HCT116 (cell line): ENCODE results near the gene ELOB. TPM values are rescaled to one million over a fixed set of nuclear protein-coding genes. Genes with fewer than 3 reads are reported as not detected.

ENCODE experiments used
- ATAC-seq: fragments of 200-7000 bp; cut with Tn5 transposase; 2 replicates; pipeline ENCODE4 v1.9.1; 2020; ENCODE audit warnings: mild to moderate bottlenecking, moderate library complexity
- BruUV-seq: library from RNA; stranded (reverse); fragments of 400-500 nt; replicated peaks from 2 replicates; lab custom pipeline; 2021; lab: Mats Ljungman, UMichigan
- CTCF ChIA-PET: fragments of 300-600 bp; sonication (Branson Sonifier 250); formaldehyde crosslinking; loops from one replicate; lab custom pipeline; 2021; ENCODE audit warnings: antibody characterized with exemption; lab: Charles Lee
- POLR2A ChIA-PET: fragments of 300-600, 350-600 bp; sonication (Branson Sonifier 250); formaldehyde crosslinking; loops from one replicate; lab custom pipeline; 2021; ENCODE audit warnings: antibody characterized with exemption; lab: Charles Lee
- RAD21 ChIA-PET, 2 experiments: fragments of 300-600 bp; sonication (Branson Sonifier 250); formaldehyde crosslinking; loops; one replicate each; lab custom pipeline; 2023; ENCODE audit warnings: low total read pairs in 2 of 2; ENCODE audit not compliant: uncharacterized antibody in 2 of 2, unreplicated experiment in 2 of 2, low non-redundant PET in 1 of 2; lab: Charles Lee
- DNase-seq: peaks from one replicate; pipeline ENCODE4 v3.0.0-alpha.2; 2010; ENCODE audit warnings: low read depth, low spot score
- H2AFZ ChIP-seq: fragments of 200-600 bp; shearing (Covaris generic), sonication (generic); 2 replicates; pipeline ENCODE4 v1.6.1; 2017; ENCODE audit warnings: low read depth, mixed run types, mixed read lengths, antibody characterized with exemption, low read length; ENCODE audit not compliant: poor library complexity, severe bottlenecking
- H3K27ac ChIP-seq: 2 replicates; pipeline ENCODE4 v1.5.1; 2012; ENCODE audit warnings: low read depth, low read length
- H3K27me3 ChIP-seq: fragments of 200-600 bp; sonication (generic); 2 replicates; pipeline ENCODE4 v1.6.1; 2016; ENCODE audit warnings: mixed run types, low read length, mixed read lengths; ENCODE audit not compliant: insufficient read depth
- H3K36me3 ChIP-seq, 2 experiments: fragments of 200-500 bp in 1 of 2; fragments of 200-600 bp in 1 of 2; sonication (Bioruptor generic) in 1 of 2; sonication (generic) in 1 of 2; 2 replicates each; pipeline versions ENCODE4 v1.5.1 to v1.6.1; 2014 to 2016; ENCODE audit warnings: low read length in 2 of 2, inconsistent platforms in 1 of 2, mixed read lengths in 1 of 2, mixed run types in 1 of 2; ENCODE audit not compliant: insufficient read depth in 2 of 2, control insufficient read depth in 1 of 2
- H3K4me1 ChIP-seq, 2 experiments: fragments of 200-600 bp in 1 of 2; sonication (generic) in 1 of 2; 2 replicates each; pipeline versions ENCODE4 v1.5.1 to v1.6.1; 2012 to 2017; ENCODE audit warnings: low read length in 2 of 2, inconsistent platforms in 1 of 2, mild to moderate bottlenecking in 1 of 2, mixed read lengths in 1 of 2, mixed run types in 1 of 2, moderate library complexity in 1 of 2; ENCODE audit not compliant: insufficient read depth in 2 of 2, control insufficient read depth in 1 of 2
- H3K4me2 ChIP-seq: fragments of 200-600 bp; sonication (generic); 2 replicates; pipeline ENCODE4 v1.6.1; 2017; ENCODE audit warnings: mixed run types, low read length, mixed read lengths
- H3K4me3 ChIP-seq, 2 experiments: fragments of 200-600 bp in 1 of 2; sonication (generic) in 1 of 2; replicated peaks in 1 of 2; 2 replicates each; pipeline ENCODE4 v1.5.1; 2011 to 2016; ENCODE audit warnings: low read length in 2 of 2, control low read depth in 1 of 2, low read depth in 1 of 2, mild to moderate bottlenecking in 1 of 2, mixed read lengths in 1 of 2, mixed run types in 1 of 2
- H3K79me2 ChIP-seq: fragments of 200-600 bp; sonication (generic); 2 replicates; pipeline ENCODE4 v1.6.1; 2017; ENCODE audit warnings: mild to moderate bottlenecking, mixed run types, low read length, moderate library complexity, mixed read lengths; ENCODE audit not compliant: insufficient read depth
- H3K9ac ChIP-seq: fragments of 200-600 bp; sonication (generic); 2 replicates; pipeline ENCODE4 v1.6.1; 2016; ENCODE audit warnings: low read length, mixed read lengths
- H3K9me2 ChIP-seq: fragments of 200-600 bp; sonication (generic), shearing (Covaris generic); 2 replicates; pipeline ENCODE4 v1.6.1; 2017; ENCODE audit warnings: mixed run types, mild to moderate bottlenecking, moderate library complexity; ENCODE audit not compliant: insufficient read depth
- H3K9me3 ChIP-seq, 2 experiments: fragments of 200-500 bp in 1 of 2; fragments of 200-600 bp in 1 of 2; sonication (Bioruptor generic) in 1 of 2; sonication (generic) in 1 of 2; 2 replicates each; pipeline ENCODE4 v1.6.1; 2014 to 2017; ENCODE audit warnings: low read length in 2 of 2, mixed read lengths in 2 of 2, inconsistent platforms in 1 of 2, low read depth in 1 of 2, mild to moderate bottlenecking in 1 of 2, mixed run types in 1 of 2, moderate library complexity in 1 of 2; ENCODE audit not compliant: control insufficient read depth in 1 of 2, insufficient read depth in 1 of 2
- H4K20me1 ChIP-seq: fragments of 200-600 bp; sonication (generic), shearing (Covaris generic); 2 replicates; pipeline ENCODE4 v1.6.1; 2017; ENCODE audit warnings: mixed run types, mild to moderate bottlenecking, moderate library complexity; ENCODE audit not compliant: insufficient read depth
- CBX3 ChIP-seq: IDR thresholded peaks from 2 replicates; pipeline ENCODE4 v1.6.1; 2012; ENCODE audit warnings: low read depth
- CTCF ChIP-seq, 3 experiments: fragments of 200-600 bp in 1 of 3; sonication (generic) in 1 of 3; IDR thresholded peaks in 2 of 3; conservative IDR thresholded peaks in 1 of 3; 2 replicates each; pipeline ENCODE4 v1.5.1; 2012 to 2017; ENCODE audit warnings: low read depth in 2 of 3, low read length in 2 of 3, antibody characterized with exemption in 1 of 3, borderline replicate concordance in 1 of 3, control low read depth in 1 of 3, mild to moderate bottlenecking in 1 of 3, mixed read lengths in 1 of 3, mixed run types in 1 of 3, moderate library complexity in 1 of 3; ENCODE audit not compliant: insufficient read depth in 1 of 3
- EGR1 ChIP-seq: IDR thresholded peaks from 2 replicates; pipeline ENCODE4 v1.6.1; 2012; ENCODE audit warnings: low read depth
- ELF1 ChIP-seq: IDR thresholded peaks from 2 replicates; pipeline ENCODE4 v1.6.1; 2012; ENCODE audit warnings: low read depth, borderline replicate concordance
- EZH2 ChIP-seq: fragments of 200-600 bp; sonication (generic); IDR thresholded peaks from 2 replicates; pipeline ENCODE4 v1.6.1; 2017; ENCODE audit warnings: antibody characterized with exemption, mixed run types
- EZH2phosphoT487 ChIP-seq: fragments of 200-600 bp; IDR thresholded peaks from 2 replicates; pipeline ENCODE4 v1.6.1; 2018; ENCODE audit warnings: antibody characterized with exemption, borderline replicate concordance
- FOSL1 ChIP-seq: IDR thresholded peaks from 2 replicates; pipeline ENCODE4 v1.6.1; 2012; ENCODE audit warnings: low read depth
- JUND ChIP-seq: IDR thresholded peaks from 2 replicates; pipeline ENCODE4 v1.6.1; 2012
- POLR2A ChIP-seq: IDR thresholded peaks from 2 replicates; pipeline ENCODE4 v1.7.0; 2011; ENCODE audit warnings: borderline replicate concordance; ENCODE audit not compliant: insufficient read depth, insufficient read length; ENCODE audit errors: extremely low read depth
- RAD21 ChIP-seq: IDR thresholded peaks from 2 replicates; pipeline ENCODE4 v1.6.1; 2012; ENCODE audit warnings: low read depth, mild to moderate bottlenecking
- REST ChIP-seq: IDR thresholded peaks from 2 replicates; pipeline ENCODE4 v1.6.1; 2012; ENCODE audit warnings: low read depth
- SIN3A ChIP-seq: IDR thresholded peaks from 2 replicates; pipeline ENCODE4 v1.6.1; 2012; ENCODE audit warnings: low read depth
- SP1 ChIP-seq: IDR thresholded peaks from 2 replicates; pipeline ENCODE4 v1.6.1; 2012; ENCODE audit warnings: low read depth
- SRF ChIP-seq: IDR thresholded peaks from 2 replicates; pipeline ENCODE4 v1.6.1; 2012; ENCODE audit warnings: low read depth
- YY1 ChIP-seq: IDR thresholded peaks from 2 replicates; pipeline ENCODE4 v1.6.1; 2011; ENCODE audit warnings: low read length, low read depth, moderate library complexity, mild to moderate bottlenecking; ENCODE audit not compliant: insufficient replicate concordance; ENCODE audit errors: extremely low read depth
- ZFX ChIP-seq: fragments of 450-650 bp; IDR thresholded peaks from 2 replicates; pipeline ENCODE4 v1.6.1; 2017
- ZNF274 ChIP-seq: fragments of 200-500 bp; sonication (Bioruptor generic); IDR thresholded peaks from 2 replicates; pipeline ENCODE4 v1.6.1; 2014; ENCODE audit warnings: mild to moderate bottlenecking, low read depth, low read length, inconsistent platforms
- intact Hi-C: fragments of 100-400 bp; cut with micrococcal nuclease; formaldehyde crosslinking; loops from 2 replicates; pipeline ENCODE4 v1.10.0; 2022
- total RNA-seq: library from RNA; stranded (reverse); gene quantifications from one replicate; pipeline ENCODE4 v1.2.1, GENCODE V29; 2021; ENCODE audit not compliant: unreplicated experiment
- TF ChIP-seq, protein P1 (sequence below): IDR thresholded peaks from 2 replicates; pipeline ENCODE4 v1.6.1; 2012
- TF ChIP-seq, protein P2 (sequence below): IDR thresholded peaks from 2 replicates; pipeline ENCODE4 v1.6.1; 2011; ENCODE audit warnings: mild to moderate bottlenecking, low read length, moderate library complexity; ENCODE audit not compliant: insufficient replicate concordance; ENCODE audit errors: extremely low read depth
- TF ChIP-seq, protein P3 (sequence below): IDR thresholded peaks from 2 replicates; pipeline ENCODE4 v1.6.1; 2012

Gene ELOB
- total RNA-seq, 1 experiment from 2014 or later: 239 TPM

DNA sequence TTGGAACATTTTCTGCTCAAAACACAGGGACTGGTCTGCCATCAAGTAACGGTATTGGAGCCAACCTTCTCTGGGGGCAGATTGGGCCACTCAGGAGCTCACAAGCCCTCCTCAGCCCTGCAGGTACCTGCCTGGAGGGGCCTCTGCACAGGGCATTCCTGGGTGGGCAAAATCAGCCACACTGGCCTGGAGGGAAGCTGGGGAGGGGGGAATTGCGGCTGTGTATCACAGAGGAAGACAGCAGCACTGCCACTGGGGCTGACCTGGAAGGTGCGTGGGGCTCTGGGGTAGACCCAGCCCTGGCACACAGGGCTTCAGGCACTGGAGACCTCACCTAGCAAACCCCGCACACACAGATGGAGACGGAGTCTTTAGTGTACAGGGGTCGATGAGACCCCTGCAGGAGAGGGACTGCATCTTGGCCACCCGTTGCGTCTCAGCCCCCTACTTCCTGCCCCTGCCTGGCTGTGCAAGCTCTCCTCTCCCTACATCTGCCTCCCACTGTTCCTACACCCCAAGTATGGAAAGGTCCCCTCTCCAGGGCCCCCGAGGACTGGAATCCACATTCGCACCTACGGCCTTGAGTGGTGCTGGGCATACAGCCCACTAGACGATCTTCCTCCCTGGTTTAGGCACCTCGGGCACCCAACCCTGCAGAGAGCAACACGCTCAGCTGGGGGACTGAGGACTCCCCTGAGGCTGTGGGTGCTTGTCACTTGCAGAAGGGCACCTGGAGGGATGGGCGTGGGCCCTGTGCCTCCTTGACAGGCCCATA is 31.8 kb downstream of the ELOB start:
- Histone ChIP-seq H3K36me3 (no peaks in the 10 kb centered on the region), H3K4me3 (no peak overlapping the region), H2AFZ (no peak overlapping the region), H3K9ac (no peak overlapping the region), H3K4me1 (peaks cover under 1 to 1% of the 10 kb centered on the region in 2 experiments; a peak in 2 of 4 replicates), H3K4me2 (no peak overlapping the region)
- BruUV-seq: no TSS peak
- intact Hi-C loops: no loop called here
- ChIA-PET CTCF (no interaction called here), POLR2A (no interaction called here)
- no peak for DNase-seq
- TF ChIP-seq JUND (no peak), ZNF274 (no peak), CTCF (IDR thresholded peaks at IDR 0.05 in 2 of 3, conservative IDR thresholded peaks at IDR 0.05 in 1 of 3; ENCODE audit: borderline replicate concordance in 1 of 3, insufficient read depth in 1 of 3, low read depth in 2 of 3, low read length in 2 of 3) (no peak), EGR1 (no peak), SRF (no peak), YY1 (no peak), EZH2phosphoT487 (no peak), RAD21 (no peak), SP1 (no peak), CBX3 (no peak), FOSL1 (no peak), ELF1 (no peak), ZFX (no peak), EZH2 (no peak), SIN3A (no peak), POLR2A (no peak), REST (no peak)
- TF ChIP-seq, protein P1, sequence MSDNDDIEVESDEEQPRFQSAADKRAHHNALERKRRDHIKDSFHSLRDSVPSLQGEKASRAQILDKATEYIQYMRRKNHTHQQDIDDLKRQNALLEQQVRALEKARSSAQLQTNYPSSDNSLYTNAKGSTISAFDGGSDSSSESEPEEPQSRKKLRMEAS: no peak
- TF ChIP-seq, protein P2, sequence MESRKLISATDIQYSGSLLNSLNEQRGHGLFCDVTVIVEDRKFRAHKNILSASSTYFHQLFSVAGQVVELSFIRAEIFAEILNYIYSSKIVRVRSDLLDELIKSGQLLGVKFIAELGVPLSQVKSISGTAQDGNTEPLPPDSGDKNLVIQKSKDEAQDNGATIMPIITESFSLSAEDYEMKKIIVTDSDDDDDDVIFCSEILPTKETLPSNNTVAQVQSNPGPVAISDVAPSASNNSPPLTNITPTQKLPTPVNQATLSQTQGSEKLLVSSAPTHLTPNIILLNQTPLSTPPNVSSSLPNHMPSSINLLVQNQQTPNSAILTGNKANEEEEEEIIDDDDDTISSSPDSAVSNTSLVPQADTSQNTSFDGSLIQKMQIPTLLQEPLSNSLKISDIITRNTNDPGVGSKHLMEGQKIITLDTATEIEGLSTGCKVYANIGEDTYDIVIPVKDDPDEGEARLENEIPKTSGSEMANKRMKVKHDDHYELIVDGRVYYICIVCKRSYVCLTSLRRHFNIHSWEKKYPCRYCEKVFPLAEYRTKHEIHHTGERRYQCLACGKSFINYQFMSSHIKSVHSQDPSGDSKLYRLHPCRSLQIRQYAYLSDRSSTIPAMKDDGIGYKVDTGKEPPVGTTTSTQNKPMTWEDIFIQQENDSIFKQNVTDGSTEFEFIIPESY: no peak
- TF ChIP-seq, protein P3, sequence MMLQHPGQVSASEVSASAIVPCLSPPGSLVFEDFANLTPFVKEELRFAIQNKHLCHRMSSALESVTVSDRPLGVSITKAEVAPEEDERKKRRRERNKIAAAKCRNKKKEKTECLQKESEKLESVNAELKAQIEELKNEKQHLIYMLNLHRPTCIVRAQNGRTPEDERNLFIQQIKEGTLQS: no peak
- TF ChIP-seq, all 23 proteins: peak for 0
- Histone ChIP-seq H3K9me3 (no peaks in the 10 kb centered on the region), H3K27ac (no peak overlapping the region), H3K9me2 (no peaks in the 10 kb centered on the region), H3K27me3 (no peaks in the 10 kb centered on the region), H4K20me1 (no peaks in the 10 kb centered on the region), H3K79me2 (peaks cover 1% of the 10 kb centered on the region)
- ATAC-seq: peak; percentile 23
- RAD21 ChIA-PET: no interaction called here
